ENCODE data around the gene NFATC1. TPM values are rescaled to one million over a fixed set of nuclear protein-coding genes. Genes with fewer than 3 reads are reported as not detected.
A peak's percentile ranks its signal among the peaks of the same experiment; 100 is the strongest.

NFATC1 gene
- total RNA-seq, 2 donors from 2014 or later, result 5.2 to 5.9 TPM

- no peak overlapping the region for H3K27ac ChIP-seq
- no peaks in the 10 kb centered on the region for H3K27me3 ChIP-seq
- no peaks in the 10 kb centered on the region for H3K4me1 ChIP-seq
- TF ChIP-seq POLR2A (IDR thresholded peaks at IDR 0.05), result no peak
- no peak for TF ChIP-seq CTCF (IDR thresholded peaks at IDR 0.05)
- intact Hi-C loops (cut with DNase I), result no loop called here
- H3K4me3 ChIP-seq, result no peak overlapping the region
- DNase-seq, result no peak
- WGBS, 2 donors, result 70 to 75% methylated on average over 13 to 29 of the region's 30 CpGs
- H3K9me3 ChIP-seq, result no peaks in the 10 kb centered on the region
- no peak for ATAC-seq
- H3K36me3 ChIP-seq (replicated peaks in 1 of 2; ENCODE audit: insufficient read depth in 1 of 2, low read depth in 2 of 2), result no peaks in the 10 kb centered on the region
These were observed 159.4 kb downstream of the NFATC1 start for GRCh38 chr18:79554945-79555645.

GRCh38 chr18:79555885-79556284 is 160.2 kb downstream of the NFATC1 start:
- 85 to 86% methylated on average over 17 to 19 of the region's 19 CpGs for WGBS, 2 donors
- no peaks in the 10 kb centered on the region for H3K4me1 ChIP-seq
- H3K27ac ChIP-seq, result no peak overlapping the region
- H3K27me3 ChIP-seq, result no peaks in the 10 kb centered on the region
- no peak for ATAC-seq
- no peak for DNase-seq
- H3K36me3 ChIP-seq (replicated peaks in 1 of 2; ENCODE audit: insufficient read depth in 1 of 2, low read depth in 2 of 2), result no peaks in the 10 kb centered on the region
- H3K4me3 ChIP-seq, result no peak overlapping the region
- intact Hi-C loops (cut with DNase I), result no loop called here
- TF ChIP-seq POLR2A (IDR thresholded peaks at IDR 0.05), result no peak
- no peak for TF ChIP-seq CTCF (IDR thresholded peaks at IDR 0.05)
- no peaks in the 10 kb centered on the region for H3K9me3 ChIP-seq

GRCh38 chr18:79556829-79557585 is 161.3 kb downstream of the NFATC1 start:
- intact Hi-C loops (cut with DNase I), result no loop called here
- Histone ChIP-seq H3K4me3 (no peak overlapping the region), H3K4me1 (no peaks in the 10 kb centered on the region), H3K27me3 (no peaks in the 10 kb centered on the region), H3K27ac (no peak overlapping the region), H3K9me3 (no peaks in the 10 kb centered on the region), H3K36me3 (replicated peaks in 1 of 2; ENCODE audit: insufficient read depth in 1 of 2, low read depth in 2 of 2) (no peaks in the 10 kb centered on the region)
- peak in 1 of 4 donors; percentile 5 for DNase-seq
- no peak for TF ChIP-seq CTCF (IDR thresholded peaks at IDR 0.05)
- no peak for TF ChIP-seq POLR2A (IDR thresholded peaks at IDR 0.05)
- WGBS, 2 donors, result 61 to 72% methylated on average over 18 to 20 of the region's 21 CpGs
- no peak for ATAC-seq

- DNase-seq (peak in 1 of 4 donors; percentile 10), ATAC-seq (no peak)
- Histone ChIP-seq H3K27ac (no peak overlapping the region), H3K4me1 (no peaks in the 10 kb centered on the region), H3K4me3 (no peak overlapping the region), H3K36me3 (replicated peaks in 1 of 2; ENCODE audit: insufficient read depth in 1 of 2, low read depth in 2 of 2) (no peaks in the 10 kb centered on the region), H3K27me3 (no peaks in the 10 kb centered on the region), H3K9me3 (no peaks in the 10 kb centered on the region)
- WGBS, 2 donors, result 74 to 82% methylated on average over 24 to 25 of the region's 25 CpGs
- intact Hi-C loops (cut with DNase I), result no loop called here
- TF ChIP-seq POLR2A (IDR thresholded peaks at IDR 0.05), result no peak
- TF ChIP-seq CTCF (IDR thresholded peaks at IDR 0.05), result no peak
These were observed 162.6 kb downstream of the NFATC1 start for GRCh38 chr18:79558196-79558932.
